ENCODE measurements around the gene LYPD1.

The LYPD1 gene

DNA sequence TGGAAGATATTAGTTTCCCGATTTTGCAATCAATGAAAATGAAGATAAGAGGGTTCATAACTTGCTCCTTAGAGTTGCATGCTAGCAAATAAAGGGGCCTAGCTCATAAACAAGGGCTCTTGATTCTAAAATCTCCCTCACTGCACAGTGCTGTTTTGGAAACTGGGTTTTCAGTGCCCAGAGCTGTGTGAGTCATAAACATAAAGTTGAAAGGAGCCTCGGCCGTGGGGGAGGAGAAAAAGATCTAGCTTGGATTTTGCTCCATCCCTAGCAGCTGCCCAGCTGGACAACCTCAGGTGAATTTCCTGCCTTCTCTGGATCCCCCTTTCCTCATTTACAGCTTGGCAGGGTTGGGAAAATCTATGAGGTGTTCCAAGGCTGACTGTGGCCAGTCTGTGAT, 42.5 kb downstream of the LYPD1 start:
- DNase-seq, result no peak

DNA sequence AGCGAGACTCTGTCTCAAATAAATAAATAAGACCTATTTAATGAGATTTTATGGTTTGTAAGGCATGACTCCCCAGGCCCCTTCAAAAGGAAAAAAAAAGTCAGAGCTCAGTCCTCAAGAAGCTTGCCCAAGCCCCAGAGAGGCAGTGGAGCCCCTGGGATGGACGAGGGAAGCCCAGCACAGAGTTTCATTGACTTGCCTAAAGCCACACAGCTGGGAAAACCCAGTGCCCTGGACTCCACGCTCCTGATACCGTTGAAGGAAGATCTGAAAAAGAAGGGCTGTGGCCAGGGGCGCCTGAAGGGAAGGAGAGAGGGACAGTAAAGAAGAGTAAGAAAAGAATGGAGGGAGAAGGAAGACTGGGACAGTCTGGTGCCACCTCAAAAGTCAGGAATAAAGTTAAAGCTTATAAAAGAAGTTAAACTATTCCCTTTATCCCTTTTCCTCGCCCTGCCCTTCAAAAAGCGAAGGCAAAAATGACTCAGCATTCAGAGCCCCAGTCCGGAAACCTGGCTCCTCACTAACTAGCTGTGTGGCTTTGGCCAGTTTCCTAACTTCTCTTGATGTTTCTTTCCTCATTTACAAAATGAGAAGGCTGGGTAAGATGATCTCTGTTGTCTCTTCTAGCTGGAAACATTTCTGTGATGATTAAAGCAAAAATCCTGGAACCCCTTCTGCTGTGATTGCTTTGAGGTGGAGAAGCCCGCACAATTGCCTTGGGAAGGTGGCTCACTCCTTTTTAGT, 46.7 kb downstream of the LYPD1 start:
- no peak for DNase-seq

DNA sequence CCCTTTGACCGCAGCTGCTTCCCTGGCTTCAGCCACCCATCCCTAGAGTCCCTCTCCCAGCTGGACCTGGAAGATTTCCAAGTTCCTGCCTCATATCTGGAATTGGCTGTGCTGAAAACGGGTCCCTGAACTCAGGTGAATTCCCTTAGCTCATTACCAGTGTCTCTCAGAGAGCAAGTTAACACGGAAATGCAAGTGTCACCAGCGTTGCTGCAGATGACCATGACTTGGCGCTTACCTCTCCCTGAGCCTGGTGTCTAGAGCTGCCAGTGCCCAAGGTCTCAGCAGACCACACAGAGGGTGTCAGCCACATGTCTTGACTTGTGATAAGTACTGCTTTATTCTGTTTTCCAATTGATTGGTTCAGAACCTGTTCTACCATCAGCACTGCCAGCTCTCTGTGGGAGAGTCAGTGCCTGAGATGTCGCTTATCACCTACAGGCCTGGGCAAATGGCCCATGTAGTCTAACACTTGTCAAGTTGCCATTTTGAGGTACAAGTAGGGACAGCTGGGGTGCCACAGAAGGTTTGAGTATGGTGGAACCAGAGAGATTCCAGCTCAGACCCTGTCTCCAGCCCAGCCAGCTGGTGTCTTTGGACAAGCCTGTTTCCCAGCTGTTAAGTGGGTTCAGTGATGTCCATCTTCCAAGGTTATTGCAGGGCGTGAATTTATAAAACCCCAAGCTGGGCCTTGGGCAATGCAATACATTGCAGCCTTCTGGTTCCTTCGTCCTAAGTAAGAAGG, 48.7 kb downstream of the LYPD1 start:
- peak; percentile 40 for DNase-seq

DNA sequence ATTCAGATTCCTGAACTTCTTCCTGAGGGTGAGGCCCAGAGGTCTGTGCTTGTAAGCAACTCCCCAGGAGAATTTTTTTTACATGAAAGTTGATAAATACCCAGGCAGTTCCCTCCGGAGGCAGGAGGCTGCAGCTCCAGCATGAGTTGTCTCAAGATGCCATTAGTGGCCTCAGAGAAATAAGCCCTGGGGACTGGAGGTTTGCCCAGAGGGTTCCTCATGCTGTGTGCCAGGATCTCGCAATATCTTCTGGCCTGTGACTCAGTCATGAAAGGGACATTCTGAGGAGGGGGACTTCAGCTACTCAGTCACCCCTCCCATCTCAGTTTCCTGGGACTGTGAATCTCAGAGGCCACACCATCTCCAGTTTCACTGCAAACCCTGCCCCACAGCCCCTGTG, 49.9 kb downstream of the LYPD1 start:
- DNase-seq, result no peak

DNA sequence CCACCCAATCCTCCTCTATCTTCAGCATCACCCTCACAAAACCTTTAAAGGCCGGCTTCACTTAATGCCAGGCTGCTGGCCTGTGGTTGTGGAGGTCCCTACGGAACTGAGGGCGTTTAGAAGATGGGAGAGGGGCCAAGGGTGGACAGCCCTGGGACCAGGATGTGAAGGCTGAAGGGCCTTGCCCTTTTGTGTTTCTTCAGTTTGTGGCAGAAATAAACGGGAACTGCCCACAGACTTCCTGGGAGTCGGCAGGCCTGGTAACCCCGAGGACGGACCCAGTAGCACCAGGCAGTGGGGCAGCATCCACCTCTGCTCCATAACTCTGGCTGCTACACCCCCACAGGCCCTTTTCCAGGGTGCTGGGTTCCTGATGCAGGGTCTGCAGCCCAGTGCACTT, 51.3 kb downstream of the LYPD1 start:
- DNase-seq, result no peak

DNA sequence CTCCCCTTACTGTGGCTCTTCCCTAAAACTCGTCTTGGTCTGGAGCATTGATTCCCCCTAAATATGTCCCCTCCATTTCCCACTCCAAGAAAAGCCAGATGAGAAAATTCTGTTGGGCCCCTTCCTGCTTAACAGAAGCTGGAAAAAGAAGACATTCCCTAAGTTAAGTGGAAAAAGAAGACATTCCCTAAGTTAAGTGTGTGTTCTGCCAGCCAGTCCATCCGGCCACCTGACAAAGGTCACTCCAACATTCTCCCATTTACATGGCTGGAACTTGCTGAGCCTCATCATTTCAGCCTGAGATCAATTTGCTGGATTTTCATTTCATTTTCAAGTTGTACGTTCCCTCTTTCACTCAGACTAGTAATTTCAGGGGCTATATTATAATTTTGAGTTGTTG, 52.0 kb downstream of the LYPD1 start:
- no peak for DNase-seq

DNA sequence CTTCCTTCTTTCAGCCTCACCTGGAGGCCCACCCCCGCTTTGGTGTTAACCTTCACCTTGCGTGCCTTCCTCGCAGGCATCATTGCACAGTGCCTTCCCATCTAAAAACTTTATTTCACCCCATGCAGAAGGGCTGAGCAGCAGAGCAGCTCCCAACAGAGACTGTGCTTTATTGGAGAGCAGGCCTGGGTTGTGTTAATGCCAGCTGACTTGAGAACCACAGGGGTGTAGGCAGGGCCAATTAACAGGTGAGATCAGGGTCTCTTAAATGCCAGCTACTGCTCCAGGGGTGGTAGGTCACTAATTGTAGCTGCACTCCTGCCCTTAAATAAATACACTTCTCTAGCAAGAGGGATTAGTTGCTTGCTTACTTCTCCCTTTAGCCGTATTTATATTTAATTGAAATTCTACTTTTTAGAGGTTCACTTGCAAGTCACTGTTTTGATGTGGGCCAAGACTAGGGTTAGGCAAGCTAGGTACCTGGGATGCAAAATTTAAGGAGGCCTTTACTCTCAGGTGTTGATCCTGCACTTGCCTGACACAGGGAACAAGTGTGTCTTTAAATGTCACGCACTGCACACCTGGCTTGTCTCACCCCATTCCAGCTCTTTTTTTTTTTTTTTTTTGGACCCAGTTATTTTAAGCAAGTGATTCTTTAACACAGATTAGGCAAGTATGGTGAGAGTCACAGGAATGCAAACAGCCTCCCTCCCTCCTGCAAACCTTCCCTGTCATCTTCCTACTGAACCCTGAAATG, 54.5 kb downstream of the LYPD1 start:
- no peak for DNase-seq

DNA sequence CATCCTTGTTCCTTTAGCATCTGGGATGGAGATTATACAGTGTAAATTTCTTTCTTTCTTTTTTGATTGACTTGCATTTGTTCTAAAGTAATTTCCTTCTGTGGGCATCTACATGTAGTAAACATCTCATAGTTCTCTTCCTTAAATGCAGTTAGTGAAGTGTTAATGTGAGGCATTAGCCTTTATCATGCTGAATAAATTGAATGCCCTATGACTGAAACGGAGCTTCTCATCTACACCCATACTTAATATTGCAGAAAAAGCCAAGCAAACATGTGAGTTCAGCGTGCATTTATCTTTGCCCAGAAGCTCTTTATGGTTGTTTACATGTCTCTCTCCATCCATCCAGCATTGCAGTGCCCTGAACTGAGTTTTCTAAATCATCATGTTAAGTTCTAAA, 58.3 kb downstream of the LYPD1 start:
- no peak for DNase-seq

DNA sequence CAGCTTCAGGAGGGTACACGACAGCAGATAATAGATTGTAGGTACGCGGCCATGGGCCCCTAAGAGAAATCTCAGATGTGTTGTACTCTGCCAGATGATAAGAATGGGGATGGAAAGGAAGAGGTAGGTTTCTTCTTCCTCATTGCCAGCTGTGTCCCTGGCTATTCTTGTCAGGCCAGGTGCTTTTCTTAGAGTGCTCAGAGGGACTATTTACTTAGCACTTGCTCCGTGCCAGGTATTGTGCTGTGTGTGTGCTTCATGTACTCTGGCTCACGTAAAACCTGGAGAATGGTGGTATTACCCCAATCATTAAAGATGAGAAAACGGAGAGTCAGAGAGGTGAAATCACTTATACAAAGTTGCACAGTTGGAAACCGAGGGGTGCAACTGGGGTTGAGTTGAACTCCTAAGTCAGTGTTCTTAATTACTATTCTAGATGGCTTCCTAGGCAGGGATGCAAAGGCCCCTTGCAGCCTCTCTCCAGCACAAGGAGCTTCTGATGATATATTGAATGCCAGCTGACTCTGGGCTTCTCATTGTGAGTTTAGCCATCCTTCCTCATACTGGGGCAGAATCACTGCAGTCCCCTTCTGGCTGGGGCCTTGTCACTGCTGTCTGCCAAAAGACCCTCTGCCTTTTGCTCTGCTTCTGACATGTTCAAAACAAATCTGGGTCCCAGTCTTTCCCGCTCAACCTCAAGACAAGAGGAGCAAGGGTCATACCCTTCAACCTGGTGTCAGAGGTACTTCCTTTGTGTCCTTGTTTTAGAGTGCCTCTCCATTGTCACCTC, 60.7 kb downstream of the LYPD1 start:
- DNase-seq, result no peak

DNA sequence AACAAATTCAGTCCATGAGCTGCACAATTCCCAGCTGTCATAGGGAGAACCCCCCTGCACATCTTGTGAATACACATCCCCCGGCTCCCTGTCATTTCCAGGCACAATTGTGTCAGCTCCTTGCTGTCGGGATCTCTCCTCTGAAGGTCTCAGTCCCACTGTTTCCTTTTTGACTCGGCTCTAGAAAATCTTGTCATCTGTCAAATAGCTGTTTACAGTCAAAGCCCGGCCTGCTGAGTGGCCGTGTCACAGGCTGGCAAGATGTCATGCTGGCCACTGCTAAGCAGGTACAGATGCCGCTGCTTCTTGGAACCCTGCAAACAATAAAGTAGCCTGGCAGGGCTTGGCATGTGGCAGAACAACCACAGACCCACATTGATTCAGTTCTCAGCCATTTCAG, 61.7 kb downstream of the LYPD1 start:
- no peak for DNase-seq

DNA sequence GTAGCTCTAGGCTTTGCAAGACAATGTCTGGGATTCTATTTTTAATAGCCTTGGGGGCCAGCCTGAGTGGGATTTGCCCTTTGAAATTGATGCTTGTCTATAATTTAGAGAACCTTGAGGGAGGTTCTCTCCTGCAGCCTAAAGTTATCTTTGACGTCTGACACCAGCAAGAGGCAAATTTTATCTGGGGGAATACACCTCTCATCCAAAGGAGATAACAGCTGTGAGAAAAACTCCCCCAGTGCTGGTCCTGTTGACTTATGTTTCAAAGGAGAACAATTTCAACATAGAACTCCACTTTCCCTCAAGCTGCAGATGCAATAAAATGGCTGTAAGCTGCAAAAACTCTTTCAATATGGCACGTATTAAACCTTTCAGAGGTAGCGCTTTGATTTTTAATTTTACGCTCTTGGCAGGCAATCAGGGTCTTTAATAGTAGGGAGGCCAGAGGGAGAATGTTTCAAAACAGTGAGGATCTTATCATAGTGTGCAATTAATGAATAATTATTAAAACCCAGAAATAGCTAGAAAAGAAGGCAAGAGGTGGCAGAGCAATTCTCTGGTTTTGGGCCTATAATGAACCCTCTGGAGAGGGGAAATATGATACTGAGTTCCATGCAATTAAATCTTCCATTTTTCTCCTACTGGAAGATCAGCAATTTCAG, 62.4 kb downstream of the LYPD1 start:
- DNase-seq, result no peak

DNA sequence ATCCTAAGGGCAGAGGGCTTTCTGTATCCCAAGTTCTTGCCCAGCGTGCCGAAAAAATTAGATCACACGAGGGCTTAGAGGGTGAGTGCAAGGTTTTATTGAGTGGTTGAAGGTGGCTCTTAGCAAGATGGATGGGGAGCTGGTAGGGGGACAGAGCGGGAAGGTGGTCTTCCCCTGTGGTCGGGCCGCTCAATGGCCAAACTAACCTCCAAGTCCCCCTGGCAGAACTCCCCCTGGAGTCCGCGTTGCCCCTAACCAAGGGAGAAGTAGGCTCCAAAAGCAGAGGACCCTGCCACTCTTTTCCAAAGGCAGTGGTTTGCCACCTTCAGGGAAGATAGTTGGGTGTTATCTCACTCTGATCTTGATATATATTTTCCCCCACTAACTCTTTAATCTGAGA, 63.4 kb downstream of the LYPD1 start:
- DNase-seq, result no peak

DNA sequence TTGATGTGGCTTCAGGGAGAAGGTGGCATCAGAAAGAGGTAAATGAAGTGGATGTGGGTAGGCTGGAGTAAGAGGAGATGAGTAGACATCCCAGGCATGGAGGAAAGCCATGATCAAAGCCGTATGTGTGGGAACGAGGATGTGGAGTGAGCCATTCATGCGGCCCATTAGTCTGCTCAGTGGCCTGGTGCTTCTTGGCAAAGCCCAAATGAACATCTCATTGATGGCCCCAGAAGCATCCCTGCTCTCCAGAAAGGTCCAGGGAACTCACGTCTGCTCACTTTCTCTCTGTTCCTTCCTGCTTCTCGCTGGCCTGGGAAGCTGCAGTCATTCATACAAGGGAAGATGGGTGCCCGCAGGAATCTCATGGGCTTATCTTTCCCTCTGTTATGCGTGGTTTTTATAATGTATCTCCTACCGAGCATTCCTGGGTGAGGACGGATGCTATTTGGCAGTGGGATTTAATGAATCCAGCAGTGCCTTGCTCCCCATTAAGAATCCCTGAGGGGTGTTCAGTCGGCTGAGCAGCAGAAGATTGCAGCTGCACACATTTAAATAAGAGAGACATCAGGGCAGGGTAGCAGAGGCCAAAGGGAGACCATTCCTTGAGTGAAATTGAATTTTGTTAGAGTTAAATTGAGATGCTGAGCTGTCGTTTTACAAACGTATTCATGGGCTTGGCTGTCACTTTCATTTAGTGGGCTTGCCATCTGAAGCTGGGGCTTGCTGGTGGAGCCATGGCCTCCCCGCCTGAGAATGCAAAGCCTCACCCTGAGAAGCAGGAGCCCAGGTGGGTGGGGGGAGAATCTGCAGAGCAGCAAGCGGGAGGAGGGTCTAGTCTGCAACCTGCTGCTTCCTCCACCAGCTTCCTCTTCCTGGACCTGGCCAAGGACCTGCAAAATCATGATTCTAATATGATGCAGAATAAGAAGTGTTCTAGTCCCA, 64.5 kb downstream of the LYPD1 start:
- no peak for DNase-seq

DNA sequence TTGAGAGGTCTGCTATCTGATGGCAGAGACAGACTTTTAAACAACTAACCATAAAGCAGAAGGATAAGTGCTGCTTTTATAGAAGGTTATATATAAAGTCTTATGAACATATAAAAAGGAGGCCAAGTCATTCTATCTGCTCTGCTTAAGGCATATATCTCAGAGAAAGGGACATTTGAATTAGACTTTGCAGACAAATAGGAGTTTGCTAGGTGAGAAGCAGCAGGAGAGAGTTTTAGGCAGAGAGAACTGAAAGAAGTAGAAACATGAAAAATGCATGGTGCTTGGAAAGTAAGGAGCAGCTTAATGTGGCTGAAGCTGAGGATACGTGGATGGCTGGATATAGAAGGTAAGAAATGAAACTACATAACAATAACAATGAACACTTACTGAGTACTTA, 65.4 kb downstream of the LYPD1 start:
- DNase-seq, result no peak

DNA sequence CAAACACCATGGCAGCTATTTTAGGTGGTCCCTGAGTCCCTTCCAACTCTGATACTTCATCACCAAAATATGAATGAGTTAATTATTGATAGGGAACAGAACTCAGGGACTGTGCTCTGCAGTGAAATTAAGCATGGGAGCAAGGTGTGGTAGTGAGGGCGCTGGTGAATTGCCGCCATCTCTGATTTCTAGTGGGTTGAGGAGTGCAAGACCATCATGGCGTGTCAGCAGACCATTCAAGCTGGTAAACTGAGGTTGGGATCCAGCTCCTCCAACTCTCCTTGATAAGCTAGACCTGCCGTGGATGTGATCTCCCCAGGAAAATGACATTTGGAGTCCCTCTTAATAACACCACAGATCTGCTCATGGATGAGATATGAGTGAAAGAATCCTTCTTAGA, 70.4 kb downstream of the LYPD1 start:
- DNase-seq, result no peak

DNA sequence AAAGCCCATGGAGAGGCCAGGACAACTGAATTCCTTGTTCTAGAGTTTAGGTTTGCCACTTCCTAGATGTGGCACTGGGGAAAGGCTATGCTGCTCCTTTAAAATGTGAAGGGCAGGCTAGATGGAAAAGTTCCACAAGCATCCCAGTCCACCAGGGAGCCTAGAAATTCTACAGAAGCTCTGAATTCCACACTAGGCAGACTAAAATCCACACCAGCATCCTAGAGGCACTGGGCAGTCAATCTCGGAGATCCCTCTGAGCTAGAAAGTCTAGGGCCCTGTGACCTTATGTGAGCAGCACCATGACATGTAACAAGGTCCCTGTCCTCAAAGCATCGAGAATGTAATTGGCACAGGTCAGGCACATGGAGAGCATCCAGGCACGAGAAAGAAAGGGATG, 71.5 kb downstream of the LYPD1 start:
- DNase-seq, result no peak

DNA sequence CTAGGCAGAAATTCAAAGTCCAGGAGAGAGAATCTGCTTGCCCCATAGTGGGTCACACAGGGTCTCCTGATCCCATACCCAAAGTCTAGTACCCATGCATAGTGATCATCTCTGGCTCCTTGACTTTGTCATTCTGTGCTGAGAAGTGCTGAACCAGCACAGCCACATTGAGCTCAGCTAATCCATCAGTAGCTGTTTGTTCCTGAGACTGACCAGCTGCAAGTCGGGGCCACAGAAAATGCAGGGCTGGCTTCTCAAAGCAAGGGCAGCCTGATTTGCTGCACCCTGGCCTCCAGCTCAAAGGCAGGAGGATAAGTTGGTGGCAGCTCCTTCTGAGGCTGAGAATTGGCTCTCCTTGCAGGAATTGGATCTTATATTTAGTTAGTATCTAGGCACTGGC, 72.2 kb downstream of the LYPD1 start:
- DNase-seq, result no peak

DNA sequence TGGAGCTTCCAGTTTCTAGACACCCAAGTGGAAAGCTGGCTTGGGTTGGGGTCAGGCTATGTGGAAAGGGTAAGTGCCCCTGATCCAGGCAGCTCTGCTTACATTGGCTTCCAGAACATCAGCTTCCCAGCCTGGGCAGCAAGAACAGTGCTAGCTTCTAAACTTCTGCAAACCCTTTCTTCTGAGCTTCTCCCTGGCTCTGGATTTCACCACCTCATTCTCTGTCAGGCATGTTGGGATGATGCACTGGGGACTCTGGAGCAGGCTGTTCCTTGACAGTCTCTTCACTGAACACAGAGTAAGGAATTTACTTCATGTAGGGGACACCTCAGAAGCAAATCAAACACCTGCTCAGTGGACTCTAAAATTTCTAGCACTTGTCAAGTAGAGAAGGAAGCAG, 72.8 kb downstream of the LYPD1 start:
- DNase-seq, result no peak

DNA sequence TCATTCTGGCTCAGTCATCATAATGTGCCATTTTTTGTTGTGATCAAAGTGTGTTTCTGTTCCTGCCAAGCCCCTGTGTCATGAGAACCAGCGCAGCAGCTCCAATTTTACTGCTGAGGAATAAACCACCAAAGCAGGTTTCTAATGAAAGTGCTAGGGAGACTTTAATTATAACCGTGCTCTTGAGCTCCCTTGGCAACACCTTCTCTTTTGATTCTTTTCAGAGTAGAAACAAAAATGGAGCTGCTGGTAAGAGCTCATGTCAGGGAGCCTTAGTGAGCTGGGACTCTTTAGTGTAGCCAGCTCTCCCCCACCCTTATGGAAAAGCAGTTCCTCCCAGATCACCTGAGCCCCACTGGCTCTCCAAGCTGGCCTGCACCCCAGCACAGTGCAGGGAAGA, 74.3 kb downstream of the LYPD1 start:
- no peak for DNase-seq

DNA sequence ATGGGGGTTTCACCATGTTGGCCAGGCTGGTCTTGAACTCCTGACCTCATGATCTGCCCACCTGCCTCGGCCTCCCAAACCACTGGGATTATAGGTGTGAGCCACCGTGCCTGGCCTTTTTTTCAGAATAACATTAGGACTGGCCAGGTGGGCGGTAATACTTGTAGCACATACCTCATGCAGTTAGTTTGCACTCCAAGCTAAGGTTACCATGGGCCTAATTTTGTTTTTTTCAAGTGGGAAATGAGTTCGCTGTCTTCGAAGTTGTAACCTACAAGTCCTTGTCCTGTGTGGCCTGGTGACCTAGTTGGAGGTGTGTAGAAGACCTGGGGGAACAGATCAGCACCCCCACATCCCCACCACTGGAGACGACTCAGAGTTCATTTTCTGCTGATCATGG, 74.8 kb downstream of the LYPD1 start:
- no peak for DNase-seq
